Osteoblast (primary cell): ENCODE results near the gene NTM. TPM values are rescaled to one million over a fixed set of nuclear protein-coding genes. Genes with fewer than 3 reads are reported as not detected.

ENCODE experiments used
- DNase-seq: peaks from one replicate; pipeline ENCODE4 v3.0.0; 2011; ENCODE audit warnings: low spot score, mixed read lengths; ENCODE audit not compliant: insufficient read length; ENCODE audit errors: missing footprints
- H2AFZ ChIP-seq: 2 replicates; pipeline ENCODE4 v1.6.0; 2011; ENCODE audit warnings: mild to moderate bottlenecking, low read length
- H3K27ac ChIP-seq: 2 replicates; pipeline ENCODE4 v1.5.1; 2011; ENCODE audit warnings: mild to moderate bottlenecking, low read depth, low read length, moderate library complexity
- H3K27me3 ChIP-seq: 2 replicates; pipeline ENCODE4 v1.6.0; 2012; ENCODE audit warnings: mild to moderate bottlenecking, control low read depth, inconsistent platforms, low read length, moderate library complexity; ENCODE audit not compliant: insufficient read depth
- H3K36me3 ChIP-seq: 2 replicates; pipeline ENCODE4 v1.5.1; 2011; ENCODE audit warnings: mild to moderate bottlenecking, low read length, control low read depth, moderate library complexity; ENCODE audit not compliant: insufficient read depth
- H3K4me1 ChIP-seq: 2 replicates; pipeline ENCODE4 v1.5.1; 2011; ENCODE audit warnings: mild to moderate bottlenecking, low read length, control low read depth, moderate library complexity; ENCODE audit not compliant: insufficient read depth
- H3K4me2 ChIP-seq: 2 replicates; pipeline ENCODE4 v1.6.0; 2011; ENCODE audit warnings: mild to moderate bottlenecking, low read length; ENCODE audit not compliant: insufficient read depth
- H3K4me3 ChIP-seq: fragments of 200-600 bp; sonication (generic); 3 replicates; pipeline ENCODE4 v1.5.1; 2012; ENCODE audit warnings: mild to moderate bottlenecking, low read length, inconsistent platforms; ENCODE audit not compliant: insufficient read depth
- H3K79me2 ChIP-seq: 2 replicates; pipeline ENCODE4 v1.6.0; 2012; ENCODE audit warnings: mild to moderate bottlenecking, low read length, control low read depth, inconsistent platforms; ENCODE audit not compliant: insufficient read depth
- H3K9me3 ChIP-seq: 2 replicates; pipeline ENCODE4 v1.5.1; 2011; ENCODE audit warnings: low read depth, low read length, control low read depth
- H4K20me1 ChIP-seq: 2 replicates; pipeline ENCODE4 v1.6.0; 2012; ENCODE audit warnings: mild to moderate bottlenecking, low read length, control low read depth; ENCODE audit not compliant: insufficient read depth
- CTCF ChIP-seq: IDR thresholded peaks from 2 replicates; pipeline ENCODE4 v1.5.1; 2011; ENCODE audit warnings: mild to moderate bottlenecking, low read depth, low read length, moderate library complexity; ENCODE audit errors: extremely low read depth
- total RNA-seq: library from RNA; depleted of rRNA; stranded (reverse); fragments of >200 nt; gene quantifications from 2 replicates; pipeline ENCODE4 v1.2.3, GENCODE V29; 2012

Gene NTM
- total RNA-seq, 1 donor, result 48.1 TPM

GRCh38 chr11:131411636-131412035, 41.2 kb downstream of the NTM start:
- Histone ChIP-seq H3K4me1 (no peaks in the 10 kb centered on the region), H3K4me3 (no peak overlapping the region), H3K9me3 (no peaks in the 10 kb centered on the region), H3K27ac (no peak overlapping the region), H3K79me2 (no peaks in the 10 kb centered on the region), H3K4me2 (no peak overlapping the region), H3K27me3 (no peaks in the 10 kb centered on the region), H4K20me1 (no peaks in the 10 kb centered on the region), H3K36me3 (no peaks in the 10 kb centered on the region), H2AFZ (no peak overlapping the region)
- no peak for DNase-seq
- no peak for TF ChIP-seq CTCF

GRCh38 chr11:131412061-131412460, 41.6 kb downstream of the NTM start:
- DNase-seq, result no peak
- Histone ChIP-seq H3K79me2 (no peaks in the 10 kb centered on the region), H3K27ac (no peak overlapping the region), H3K27me3 (no peaks in the 10 kb centered on the region), H3K9me3 (no peaks in the 10 kb centered on the region), H2AFZ (no peak overlapping the region), H3K36me3 (no peaks in the 10 kb centered on the region), H3K4me1 (no peaks in the 10 kb centered on the region), H3K4me2 (no peak overlapping the region), H3K4me3 (no peak overlapping the region), H4K20me1 (no peaks in the 10 kb centered on the region)
- no peak for TF ChIP-seq CTCF

GRCh38 chr11:131413217-131413616, 42.8 kb downstream of the NTM start:
- no peak for DNase-seq
- Histone ChIP-seq H3K4me3 (no peak overlapping the region), H3K36me3 (no peaks in the 10 kb centered on the region), H3K4me1 (no peaks in the 10 kb centered on the region), H3K27ac (no peak overlapping the region), H3K27me3 (no peaks in the 10 kb centered on the region), H3K4me2 (no peak overlapping the region), H3K79me2 (no peaks in the 10 kb centered on the region), H4K20me1 (no peaks in the 10 kb centered on the region), H2AFZ (no peak overlapping the region), H3K9me3 (no peaks in the 10 kb centered on the region)
- TF ChIP-seq CTCF, result no peak

- TF ChIP-seq CTCF, result no peak
- Histone ChIP-seq H4K20me1 (no peaks in the 10 kb centered on the region), H3K27me3 (no peaks in the 10 kb centered on the region), H3K36me3 (no peaks in the 10 kb centered on the region), H3K4me3 (no peak overlapping the region), H3K27ac (no peak overlapping the region), H2AFZ (no peak overlapping the region), H3K4me2 (no peak overlapping the region), H3K79me2 (no peaks in the 10 kb centered on the region), H3K4me1 (no peaks in the 10 kb centered on the region), H3K9me3 (no peaks in the 10 kb centered on the region)
- no peak for DNase-seq
These were observed 47.8 kb downstream of the NTM start for GRCh38 chr11:131418189-131418588.
